Gastrocnemius medialis (tissue), 4 donors: ENCODE data around the gene FRAT1. TPM values are rescaled to one million over a fixed set of nuclear protein-coding genes. Genes with fewer than 3 reads are reported as not detected.

Experiments used
- ATAC-seq, 2 donors: fragments of 150-250 bp; one replicate each; pipeline ENCODE4 v1.9.1; 2016
- DNase-seq, 2 donors: peaks; one replicate each; pipeline ENCODE4 v3.0.0-alpha.2; 2019
- H3K27ac ChIP-seq, 4 donors: fragments of 200-600 bp; sonication (generic); 1 replicate in 1 of 4; 2 replicates in 3 of 4; pipeline ENCODE4 v1.5.1; 2016 to 2018; ENCODE audit warnings: mild to moderate bottlenecking in 2 of 4, moderate library complexity in 1 of 4
- H3K27me3 ChIP-seq, 3 donors: fragments of 200-600 bp; sonication (generic) in 2 of 3; 1 replicate in 1 of 3; 2 replicates in 2 of 3; pipeline versions ENCODE4 v1.5.1 to v1.6.0; 2016 to 2019; ENCODE audit warnings: mild to moderate bottlenecking in 1 of 3, moderate library complexity in 1 of 3
- H3K36me3 ChIP-seq, 2 donors: fragments of 200-600 bp; sonication (generic) in 1 of 2; one replicate each; pipeline ENCODE4 v1.5.1; 2017 to 2018
- H3K4me1 ChIP-seq, 2 donors: fragments of 200-600 bp; sonication (generic) in 1 of 2; one replicate each; pipeline ENCODE4 v1.5.1; 2016 to 2017; ENCODE audit warnings: mild to moderate bottlenecking in 2 of 2
- H3K4me3 ChIP-seq, 4 donors: fragments of 200-600 bp; sonication (generic) in 3 of 4; 1 replicate in 1 of 4; 2 replicates in 3 of 4; pipeline ENCODE4 v1.5.1; 2016 to 2019; ENCODE audit warnings: mild to moderate bottlenecking in 2 of 4
- H3K9me3 ChIP-seq, 3 donors: fragments of 200-600 bp; sonication (generic) in 2 of 3; 1 replicate in 1 of 3; 2 replicates in 2 of 3; pipeline ENCODE4 v1.5.1; 2016 to 2019
- POLR2A ChIP-seq, 2 donors: fragments of 450-650 bp; IDR thresholded peaks; one replicate each; pipeline ENCODE4 v1.6.1; 2017; ENCODE audit warnings: antibody characterized with exemption in 2 of 2, mild to moderate bottlenecking in 2 of 2, moderate library complexity in 2 of 2
- in situ Hi-C, 4 donors: fragments of 200-750 bp; cut with MboI; loops; one replicate each; pipeline versions ENCODE4 v1.15.0 to v1.8.0; 2017; ENCODE audit warnings: low sequenced_read_pairs in 4 of 4
- intact Hi-C: fragments of 100-400 bp; cut with DNase I; formaldehyde crosslinking; loops from one replicate; pipeline ENCODE4 v1.15.1; 2023; ENCODE audit warnings: low total_unique reads
- total RNA-seq, 4 donors: library from RNA; depleted of rRNA; stranded (reverse); fragments of >200 nt; gene quantifications; one replicate each; pipeline versions ENCODE4 v1.1.0 to v1.2.3, GENCODE V29; 2016
- TF ChIP-seq, protein P1 (sequence below), 5 experiments: fragments of 450-650 bp in 3 of 5; fragments of 200-600 bp in 2 of 5; sonication (generic) in 2 of 5; IDR thresholded peaks in 4 of 5; conservative IDR thresholded peaks in 1 of 5; 1 replicate in 4 of 5; 2 replicates in 1 of 5; pipeline ENCODE4 v1.5.1; 2016 to 2019; ENCODE audit warnings: antibody characterized with exemption in 5 of 5, mild to moderate bottlenecking in 3 of 5, moderate library complexity in 3 of 5

Gene FRAT1, protein sequence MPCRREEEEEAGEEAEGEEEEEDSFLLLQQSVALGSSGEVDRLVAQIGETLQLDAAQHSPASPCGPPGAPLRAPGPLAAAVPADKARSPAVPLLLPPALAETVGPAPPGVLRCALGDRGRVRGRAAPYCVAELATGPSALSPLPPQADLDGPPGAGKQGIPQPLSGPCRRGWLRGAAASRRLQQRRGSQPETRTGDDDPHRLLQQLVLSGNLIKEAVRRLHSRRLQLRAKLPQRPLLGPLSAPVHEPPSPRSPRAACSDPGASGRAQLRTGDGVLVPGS
- total RNA-seq, result 1 to 10 TPM; 1.7 to 7.6 (median 3.2) TPM

DNA sequence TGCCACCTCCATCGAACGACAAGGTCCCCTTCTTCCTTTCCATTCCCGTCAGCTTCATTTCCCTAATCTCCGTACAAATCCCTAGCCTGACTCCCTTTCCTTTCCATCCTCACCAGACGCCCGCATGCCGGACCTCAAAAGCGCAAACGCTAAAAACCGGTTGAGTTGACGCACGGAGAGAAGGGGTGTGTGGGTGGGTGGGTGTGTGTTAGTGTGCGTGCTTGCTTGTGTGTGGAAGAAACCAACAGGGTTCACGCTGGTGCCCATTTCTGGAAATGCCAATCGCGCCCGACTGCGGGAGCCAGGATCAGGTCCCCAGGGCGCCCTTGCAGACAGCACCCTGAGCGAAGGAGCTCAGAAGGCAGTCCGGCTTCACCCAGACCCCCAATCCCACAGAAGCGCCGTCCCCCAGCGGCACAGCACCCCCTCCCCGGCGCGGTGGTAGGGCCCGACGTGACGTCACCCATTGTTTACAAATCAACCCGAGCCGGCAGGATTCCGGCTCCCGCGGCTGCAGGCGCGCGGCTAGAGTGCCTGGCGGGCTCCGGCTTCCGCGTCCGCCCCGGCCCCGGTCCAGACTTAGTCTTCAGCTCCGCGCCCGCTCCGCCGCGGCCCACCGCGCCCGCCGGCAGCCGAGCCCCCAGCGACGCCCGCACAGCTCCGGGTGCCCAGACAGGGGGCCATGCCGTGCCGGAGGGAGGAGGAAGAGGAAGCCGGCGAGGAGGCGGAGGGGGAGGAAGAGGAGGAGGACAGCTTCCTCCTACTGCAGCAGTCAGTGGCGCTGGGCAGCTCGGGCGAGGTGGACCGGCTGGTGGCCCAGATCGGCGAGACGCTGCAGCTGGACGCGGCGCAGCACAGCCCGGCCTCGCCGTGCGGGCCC lies at the start of gene FRAT1:
Gene FRAT1 (plus strand): TSS at position 500 of the 880 bp plus-strand sequence. CDS start 183 bp downstream, at position 683.
- intact Hi-C loops (loop anchor here (1.0 to 5.0 kb wide), 3 partner anchors 14 to 42 kb away; partner anchors contain the start of gene ARHGAP19), in situ Hi-C loops (no loop called here)
- peaks cover 18 to 19% of the 10 kb centered on the region in 2 donors for H3K4me1 ChIP-seq
- no peaks in the 10 kb centered on the region for H3K36me3 ChIP-seq
- peak; percentile 91 to 94 for ATAC-seq
- no peaks in the 10 kb centered on the region for H3K27me3 ChIP-seq
- peak; percentile 76 to 80 for DNase-seq
- TF ChIP-seq POLR2A (IDR thresholded peaks at IDR 0.05), result peak; percentile 81 to 92
- TF ChIP-seq, protein P1, sequence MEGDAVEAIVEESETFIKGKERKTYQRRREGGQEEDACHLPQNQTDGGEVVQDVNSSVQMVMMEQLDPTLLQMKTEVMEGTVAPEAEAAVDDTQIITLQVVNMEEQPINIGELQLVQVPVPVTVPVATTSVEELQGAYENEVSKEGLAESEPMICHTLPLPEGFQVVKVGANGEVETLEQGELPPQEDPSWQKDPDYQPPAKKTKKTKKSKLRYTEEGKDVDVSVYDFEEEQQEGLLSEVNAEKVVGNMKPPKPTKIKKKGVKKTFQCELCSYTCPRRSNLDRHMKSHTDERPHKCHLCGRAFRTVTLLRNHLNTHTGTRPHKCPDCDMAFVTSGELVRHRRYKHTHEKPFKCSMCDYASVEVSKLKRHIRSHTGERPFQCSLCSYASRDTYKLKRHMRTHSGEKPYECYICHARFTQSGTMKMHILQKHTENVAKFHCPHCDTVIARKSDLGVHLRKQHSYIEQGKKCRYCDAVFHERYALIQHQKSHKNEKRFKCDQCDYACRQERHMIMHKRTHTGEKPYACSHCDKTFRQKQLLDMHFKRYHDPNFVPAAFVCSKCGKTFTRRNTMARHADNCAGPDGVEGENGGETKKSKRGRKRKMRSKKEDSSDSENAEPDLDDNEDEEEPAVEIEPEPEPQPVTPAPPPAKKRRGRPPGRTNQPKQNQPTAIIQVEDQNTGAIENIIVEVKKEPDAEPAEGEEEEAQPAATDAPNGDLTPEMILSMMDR (IDR thresholded peaks at IDR 0.05 in 4 of 5, conservative IDR thresholded peaks at IDR 0.05 in 1 of 5), result no peak
- peak within 1 kb of the TSS; percentile 74 to 88 (median 79) for H3K4me3 ChIP-seq
- H3K27ac ChIP-seq, result peak within 1 kb of the TSS; percentile 93 to 97 (median 96)
- no peaks in the 10 kb centered on the region for H3K9me3 ChIP-seq

DNA sequence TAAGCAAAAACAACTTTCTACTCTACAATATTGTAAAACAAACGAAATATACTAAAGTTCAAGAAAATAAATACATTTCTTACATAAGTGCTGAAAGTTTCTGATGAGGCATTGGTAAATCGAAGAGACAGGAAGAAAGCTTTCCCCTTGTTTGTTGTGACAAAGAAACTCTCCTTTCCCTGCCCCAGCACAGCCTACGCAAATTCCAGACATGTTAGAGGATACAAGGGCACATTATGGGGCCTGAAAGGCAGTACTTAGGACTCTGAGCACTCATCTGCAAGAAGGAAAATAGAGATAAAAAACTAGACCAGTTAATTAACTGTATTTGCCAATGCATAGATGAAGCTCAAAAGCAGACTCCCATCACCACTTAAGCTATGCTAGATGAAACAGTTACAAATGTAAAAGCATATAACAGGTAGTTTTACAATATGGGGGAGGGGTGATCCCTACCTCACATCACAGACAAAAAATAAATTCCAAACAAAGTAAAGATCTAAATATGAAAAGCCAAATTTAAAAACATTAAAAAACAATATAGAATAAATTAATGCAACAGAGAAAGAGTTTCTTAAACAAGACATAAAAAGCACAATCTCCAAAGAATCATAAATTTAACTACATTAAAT lies 48.4 kb upstream of the FRAT1 start:
- H3K9me3 ChIP-seq, result no peaks in the 10 kb centered on the region
- H3K27ac ChIP-seq, result no peak overlapping the region
- no peaks in the 10 kb centered on the region for H3K36me3 ChIP-seq
- H3K4me3 ChIP-seq, result no peak overlapping the region
- in situ Hi-C loops (no loop called here), intact Hi-C loops (no loop called here)
- TF ChIP-seq, protein P1 (IDR thresholded peaks at IDR 0.05 in 4 of 5, conservative IDR thresholded peaks at IDR 0.05 in 1 of 5), result no peak
- TF ChIP-seq POLR2A (IDR thresholded peaks at IDR 0.05), result no peak
- ATAC-seq (no peak), DNase-seq (no peak)
- H3K4me1 ChIP-seq, result no peaks in the 10 kb centered on the region
- no peaks in the 10 kb centered on the region for H3K27me3 ChIP-seq

DNA sequence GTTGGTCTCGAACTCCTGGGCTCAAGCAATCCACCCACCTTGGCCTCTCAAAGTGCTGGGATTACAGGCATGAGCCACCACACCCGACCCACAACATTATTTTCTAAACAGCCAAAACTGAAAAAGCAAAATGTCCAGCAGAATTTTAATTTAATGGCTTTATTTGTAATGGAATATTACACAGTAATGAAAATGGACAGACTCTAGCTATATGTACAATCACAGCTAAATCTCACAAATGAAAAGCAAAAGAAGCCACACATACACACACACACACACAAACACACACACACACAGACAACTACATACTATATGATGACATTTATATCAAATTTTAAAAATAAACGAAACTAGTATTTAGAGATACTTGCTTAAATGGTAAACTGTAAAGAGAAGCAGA lies 45.4 kb upstream of the FRAT1 start:
- H3K27ac ChIP-seq, result no peak overlapping the region
- DNase-seq (no peak), ATAC-seq (no peak)
- H3K4me3 ChIP-seq, result no peak overlapping the region
- in situ Hi-C loops, result no loop called here
- TF ChIP-seq, protein P1 (IDR thresholded peaks at IDR 0.05 in 4 of 5, conservative IDR thresholded peaks at IDR 0.05 in 1 of 5), result no peak
- no peak for TF ChIP-seq POLR2A (IDR thresholded peaks at IDR 0.05)
- intact Hi-C loops, result no loop called here
- no peaks in the 10 kb centered on the region for H3K9me3 ChIP-seq
- peaks cover 11% of the 10 kb centered on the region in 2 donors for H3K4me1 ChIP-seq
- H3K27me3 ChIP-seq, result no peaks in the 10 kb centered on the region
- H3K36me3 ChIP-seq, result no peaks in the 10 kb centered on the region

DNA sequence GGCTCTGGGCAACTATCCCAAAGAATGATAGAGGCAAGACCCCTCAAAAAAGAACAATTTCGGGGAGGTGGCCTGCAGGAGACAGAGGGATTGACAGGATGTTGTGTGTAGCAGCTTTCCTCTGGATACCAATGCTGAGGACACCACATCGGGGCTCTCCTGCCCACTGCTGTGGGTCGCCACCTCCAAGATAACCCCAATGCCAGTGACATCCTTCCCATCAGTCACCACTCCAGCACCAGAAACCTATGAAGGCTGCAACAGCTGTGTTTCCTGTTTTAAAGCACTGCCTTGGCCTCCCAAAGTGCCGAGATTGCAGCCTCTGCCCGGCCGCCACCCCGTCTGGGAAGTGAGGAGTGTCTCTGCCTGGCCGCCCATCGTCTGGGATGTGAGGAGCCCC lies 44.2 kb upstream of the FRAT1 start:
- no peak for DNase-seq

More for the DNA sequence above, 44.2 kb upstream of the FRAT1 start:
- H3K9me3 ChIP-seq, result no peaks in the 10 kb centered on the region
- H3K4me3 ChIP-seq, result no peak overlapping the region
- H3K36me3 ChIP-seq, result no peaks in the 10 kb centered on the region
- no peaks in the 10 kb centered on the region for H3K27me3 ChIP-seq
- ATAC-seq, result no peak
- H3K27ac ChIP-seq, result no peak overlapping the region
- TF ChIP-seq, protein P1 (IDR thresholded peaks at IDR 0.05 in 4 of 5, conservative IDR thresholded peaks at IDR 0.05 in 1 of 5), result no peak
- TF ChIP-seq POLR2A (IDR thresholded peaks at IDR 0.05), result no peak
- intact Hi-C loops, result loop anchor here (5.0 kb wide), 1 partner anchor 42 kb away; the partner anchor contains the start of gene FRAT1
- peaks cover 21% of the 10 kb centered on the region in 2 donors for H3K4me1 ChIP-seq
- in situ Hi-C loops, result no loop called here
